ENCODE measurements around the gene CNTNAP2. TPM values are rescaled to one million over a fixed set of nuclear protein-coding genes. Genes with fewer than 3 reads are reported as not detected.

CNTNAP2 gene
- total and polyA plus RNA-seq, 2 of the 8 experiments (the other 6 are each of a cell fraction or from before 2014, with no cell fraction given) = 27.9 to 71.0 TPM

DNA sequence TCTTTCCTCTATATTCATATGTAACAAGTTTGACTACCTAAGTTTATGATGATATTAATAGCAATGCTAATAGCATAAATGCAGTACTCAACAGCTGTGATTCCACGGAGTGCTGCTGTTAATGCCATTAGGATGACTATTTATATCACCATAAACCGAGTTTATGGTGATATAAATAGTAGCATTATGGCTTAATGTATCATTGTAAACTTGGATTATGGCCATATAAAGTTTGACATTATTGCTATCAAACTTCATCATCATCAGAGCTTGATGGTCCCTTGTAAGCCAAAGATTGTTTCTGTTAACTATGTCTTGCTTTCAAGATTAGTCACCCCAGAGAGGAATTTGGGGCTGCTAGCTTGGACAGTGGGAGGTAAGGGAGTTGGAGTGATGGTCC lies 1861.6 kb downstream of the CNTNAP2 start (continued):
- no peak for TF ChIP-seq RXRA (IDR thresholded peaks at IDR 0.05; ENCODE audit: insufficient read depth, low read depth, low read length)
- no peak for TF ChIP-seq JUN (IDR thresholded peaks at IDR 0.05; ENCODE audit: low read depth, low read length)
- TF ChIP-seq, protein P1, sequence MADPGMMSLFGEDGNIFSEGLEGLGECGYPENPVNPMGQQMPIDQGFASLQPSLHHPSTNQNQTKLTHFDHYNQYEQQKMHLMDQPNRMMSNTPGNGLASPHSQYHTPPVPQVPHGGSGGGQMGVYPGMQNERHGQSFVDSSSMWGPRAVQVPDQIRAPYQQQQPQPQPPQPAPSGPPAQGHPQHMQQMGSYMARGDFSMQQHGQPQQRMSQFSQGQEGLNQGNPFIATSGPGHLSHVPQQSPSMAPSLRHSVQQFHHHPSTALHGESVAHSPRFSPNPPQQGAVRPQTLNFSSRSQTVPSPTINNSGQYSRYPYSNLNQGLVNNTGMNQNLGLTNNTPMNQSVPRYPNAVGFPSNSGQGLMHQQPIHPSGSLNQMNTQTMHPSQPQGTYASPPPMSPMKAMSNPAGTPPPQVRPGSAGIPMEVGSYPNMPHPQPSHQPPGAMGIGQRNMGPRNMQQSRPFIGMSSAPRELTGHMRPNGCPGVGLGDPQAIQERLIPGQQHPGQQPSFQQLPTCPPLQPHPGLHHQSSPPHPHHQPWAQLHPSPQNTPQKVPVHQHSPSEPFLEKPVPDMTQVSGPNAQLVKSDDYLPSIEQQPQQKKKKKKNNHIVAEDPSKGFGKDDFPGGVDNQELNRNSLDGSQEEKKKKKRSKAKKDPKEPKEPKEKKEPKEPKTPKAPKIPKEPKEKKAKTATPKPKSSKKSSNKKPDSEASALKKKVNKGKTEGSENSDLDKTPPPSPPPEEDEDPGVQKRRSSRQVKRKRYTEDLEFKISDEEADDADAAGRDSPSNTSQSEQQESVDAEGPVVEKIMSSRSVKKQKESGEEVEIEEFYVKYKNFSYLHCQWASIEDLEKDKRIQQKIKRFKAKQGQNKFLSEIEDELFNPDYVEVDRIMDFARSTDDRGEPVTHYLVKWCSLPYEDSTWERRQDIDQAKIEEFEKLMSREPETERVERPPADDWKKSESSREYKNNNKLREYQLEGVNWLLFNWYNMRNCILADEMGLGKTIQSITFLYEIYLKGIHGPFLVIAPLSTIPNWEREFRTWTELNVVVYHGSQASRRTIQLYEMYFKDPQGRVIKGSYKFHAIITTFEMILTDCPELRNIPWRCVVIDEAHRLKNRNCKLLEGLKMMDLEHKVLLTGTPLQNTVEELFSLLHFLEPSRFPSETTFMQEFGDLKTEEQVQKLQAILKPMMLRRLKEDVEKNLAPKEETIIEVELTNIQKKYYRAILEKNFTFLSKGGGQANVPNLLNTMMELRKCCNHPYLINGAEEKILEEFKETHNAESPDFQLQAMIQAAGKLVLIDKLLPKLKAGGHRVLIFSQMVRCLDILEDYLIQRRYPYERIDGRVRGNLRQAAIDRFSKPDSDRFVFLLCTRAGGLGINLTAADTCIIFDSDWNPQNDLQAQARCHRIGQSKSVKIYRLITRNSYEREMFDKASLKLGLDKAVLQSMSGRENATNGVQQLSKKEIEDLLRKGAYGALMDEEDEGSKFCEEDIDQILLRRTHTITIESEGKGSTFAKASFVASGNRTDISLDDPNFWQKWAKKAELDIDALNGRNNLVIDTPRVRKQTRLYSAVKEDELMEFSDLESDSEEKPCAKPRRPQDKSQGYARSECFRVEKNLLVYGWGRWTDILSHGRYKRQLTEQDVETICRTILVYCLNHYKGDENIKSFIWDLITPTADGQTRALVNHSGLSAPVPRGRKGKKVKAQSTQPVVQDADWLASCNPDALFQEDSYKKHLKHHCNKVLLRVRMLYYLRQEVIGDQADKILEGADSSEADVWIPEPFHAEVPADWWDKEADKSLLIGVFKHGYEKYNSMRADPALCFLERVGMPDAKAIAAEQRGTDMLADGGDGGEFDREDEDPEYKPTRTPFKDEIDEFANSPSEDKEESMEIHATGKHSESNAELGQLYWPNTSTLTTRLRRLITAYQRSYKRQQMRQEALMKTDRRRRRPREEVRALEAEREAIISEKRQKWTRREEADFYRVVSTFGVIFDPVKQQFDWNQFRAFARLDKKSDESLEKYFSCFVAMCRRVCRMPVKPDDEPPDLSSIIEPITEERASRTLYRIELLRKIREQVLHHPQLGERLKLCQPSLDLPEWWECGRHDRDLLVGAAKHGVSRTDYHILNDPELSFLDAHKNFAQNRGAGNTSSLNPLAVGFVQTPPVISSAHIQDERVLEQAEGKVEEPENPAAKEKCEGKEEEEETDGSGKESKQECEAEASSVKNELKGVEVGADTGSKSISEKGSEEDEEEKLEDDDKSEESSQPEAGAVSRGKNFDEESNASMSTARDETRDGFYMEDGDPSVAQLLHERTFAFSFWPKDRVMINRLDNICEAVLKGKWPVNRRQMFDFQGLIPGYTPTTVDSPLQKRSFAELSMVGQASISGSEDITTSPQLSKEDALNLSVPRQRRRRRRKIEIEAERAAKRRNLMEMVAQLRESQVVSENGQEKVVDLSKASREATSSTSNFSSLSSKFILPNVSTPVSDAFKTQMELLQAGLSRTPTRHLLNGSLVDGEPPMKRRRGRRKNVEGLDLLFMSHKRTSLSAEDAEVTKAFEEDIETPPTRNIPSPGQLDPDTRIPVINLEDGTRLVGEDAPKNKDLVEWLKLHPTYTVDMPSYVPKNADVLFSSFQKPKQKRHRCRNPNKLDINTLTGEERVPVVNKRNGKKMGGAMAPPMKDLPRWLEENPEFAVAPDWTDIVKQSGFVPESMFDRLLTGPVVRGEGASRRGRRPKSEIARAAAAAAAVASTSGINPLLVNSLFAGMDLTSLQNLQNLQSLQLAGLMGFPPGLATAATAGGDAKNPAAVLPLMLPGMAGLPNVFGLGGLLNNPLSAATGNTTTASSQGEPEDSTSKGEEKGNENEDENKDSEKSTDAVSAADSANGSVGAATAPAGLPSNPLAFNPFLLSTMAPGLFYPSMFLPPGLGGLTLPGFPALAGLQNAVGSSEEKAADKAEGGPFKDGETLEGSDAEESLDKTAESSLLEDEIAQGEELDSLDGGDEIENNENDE (IDR thresholded peaks at IDR 0.05; ENCODE audit: insufficient replicate concordance, low read length) = no peak
- TF ChIP-seq BRCA1 (IDR thresholded peaks at IDR 0.05; ENCODE audit: low read depth, low read length) = no peak
